Kidney (tissue), 14 donors: ENCODE results near the gene FDXR. TPM values are rescaled to one million over a fixed set of nuclear protein-coding genes. Genes with fewer than 3 reads are reported as not detected.

Source experiments
- DNase-seq, 5 donors: peaks; one replicate each; pipeline ENCODE4 v3.0.0-alpha.2; 2013 to 2020
- FAIRE-seq: peaks from 2 replicates; lab custom pipeline; 2012; peaks lifted over from hg19 to GRCh38; lab: Jason Lieb, UNC
- H3K27ac ChIP-seq, 2 donors: one replicate each; pipeline ENCODE4 v1.7.0; 2013; ENCODE audit warnings: low read depth in 2 of 2, low read length in 2 of 2, inconsistent platforms in 1 of 2
- H3K27me3 ChIP-seq: one replicate; pipeline ENCODE4 v1.7.1; 2013; ENCODE audit warnings: low read length, inconsistent platforms; ENCODE audit not compliant: control insufficient read depth, insufficient read depth
- H3K36me3 ChIP-seq, 3 donors: one replicate each; pipeline versions ENCODE4 v1.7.0 to v1.7.1; 2013; ENCODE audit warnings: low read length in 3 of 3, control low read depth in 1 of 3, inconsistent platforms in 1 of 3; ENCODE audit not compliant: insufficient read depth in 3 of 3, control insufficient read depth in 2 of 3
- H3K4me1 ChIP-seq, 3 donors: one replicate each; pipeline versions ENCODE4 v1.7.0 to v1.7.1; 2013; ENCODE audit warnings: low read length in 3 of 3, inconsistent platforms in 1 of 3, low read depth in 1 of 3; ENCODE audit not compliant: control insufficient read depth in 2 of 3, insufficient read depth in 2 of 3
- H3K4me3 ChIP-seq, 3 donors: one replicate each; pipeline versions ENCODE4 v1.7.0 to v1.8.1; 2013; ENCODE audit warnings: low read length in 3 of 3, control low read depth in 1 of 3, inconsistent platforms in 1 of 3
- H3K9ac ChIP-seq, 3 donors: one replicate each; pipeline versions ENCODE4 v1.7.0 to v1.7.1; 2013; ENCODE audit warnings: low read length in 3 of 3, control low read depth in 1 of 3, inconsistent platforms in 1 of 3
- H3K9me3 ChIP-seq, 3 donors: one replicate each; pipeline versions ENCODE4 v1.7.0 to v1.7.1; 2013; ENCODE audit warnings: low read length in 3 of 3, control low read depth in 1 of 3, inconsistent platforms in 1 of 3; ENCODE audit not compliant: control insufficient read depth in 2 of 3, insufficient read depth in 1 of 3
- intact Hi-C: fragments of 100-400 bp; cut with DNase I; formaldehyde crosslinking; loops from one replicate; pipeline ENCODE4 v1.11.1; 2022
- polyA plus RNA-seq: library from polyadenylated mRNA; stranded (reverse); fragments of 350-450 nt; fragmentation: Illumina TruSeq; extraction: RNeasy Lipid Tissue Mini Kit (QIAGEN cat#74804); gene quantifications from one replicate; pipeline ENCODE4 v1.2.3, GENCODE V29; 2014; ENCODE audit warnings: low read depth, low replicate concordance; ENCODE audit not compliant: insufficient read depth
- total RNA-seq: library from RNA; stranded (reverse); fragmentation: NEBNext Ultra II Directional; extraction: Animal tissue kit (Norgen Biotek cat#: 25700); gene quantifications from one replicate; pipeline ENCODE4 v1.2.1, GENCODE V29; 2021
- TF ChIP-seq, protein P1 (sequence below): IDR thresholded peaks from 3 replicates; pipeline ENCODE4 v1.5.1; 2012; ENCODE audit warnings: mild to moderate bottlenecking, moderate library complexity, borderline replicate concordance; ENCODE audit not compliant: insufficient read depth; ENCODE audit errors: extremely low read depth
- donor health status: control.
- donor health status: control.
- donor health status: control.
- donor health status: control.
- donor health status: control.
- donor health status: DM: yes; HTN: yes; CAD: no.
- donor health status: Normal renal cell carcinoma (clear cell type).

The FDXR gene
- total and polyA plus RNA-seq, 2 donors from 2014 or later, result 9.0 to 15.2 TPM

DNA sequence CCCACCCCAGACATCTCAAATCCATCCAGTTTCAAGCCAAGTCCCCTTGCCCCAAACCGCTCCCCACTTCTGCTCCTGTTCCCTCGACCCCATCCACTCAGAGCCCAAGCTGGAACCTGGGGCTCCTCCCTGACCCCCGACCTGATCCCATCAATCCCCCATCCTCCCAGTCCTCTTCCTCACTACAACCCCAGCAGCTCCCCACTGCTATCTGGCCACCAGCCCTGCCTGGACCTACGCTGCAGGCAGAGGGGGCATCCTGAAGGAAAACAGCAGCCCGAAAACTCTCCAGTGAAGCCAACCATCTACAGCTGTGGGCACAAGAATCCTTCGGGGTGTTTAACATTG is 3.9 kb downstream of the FDXR start:
- no peaks in the 10 kb centered on the region for H3K27me3 ChIP-seq
- no peak overlapping the region for H3K9ac ChIP-seq
- FAIRE-seq (no peak), DNase-seq (no peak)
- intact Hi-C loops, result loop anchor here (10.0 kb wide), 1 partner anchor 124 kb away; the partner anchor contains the start of gene NHERF1
- TF ChIP-seq, protein P1, sequence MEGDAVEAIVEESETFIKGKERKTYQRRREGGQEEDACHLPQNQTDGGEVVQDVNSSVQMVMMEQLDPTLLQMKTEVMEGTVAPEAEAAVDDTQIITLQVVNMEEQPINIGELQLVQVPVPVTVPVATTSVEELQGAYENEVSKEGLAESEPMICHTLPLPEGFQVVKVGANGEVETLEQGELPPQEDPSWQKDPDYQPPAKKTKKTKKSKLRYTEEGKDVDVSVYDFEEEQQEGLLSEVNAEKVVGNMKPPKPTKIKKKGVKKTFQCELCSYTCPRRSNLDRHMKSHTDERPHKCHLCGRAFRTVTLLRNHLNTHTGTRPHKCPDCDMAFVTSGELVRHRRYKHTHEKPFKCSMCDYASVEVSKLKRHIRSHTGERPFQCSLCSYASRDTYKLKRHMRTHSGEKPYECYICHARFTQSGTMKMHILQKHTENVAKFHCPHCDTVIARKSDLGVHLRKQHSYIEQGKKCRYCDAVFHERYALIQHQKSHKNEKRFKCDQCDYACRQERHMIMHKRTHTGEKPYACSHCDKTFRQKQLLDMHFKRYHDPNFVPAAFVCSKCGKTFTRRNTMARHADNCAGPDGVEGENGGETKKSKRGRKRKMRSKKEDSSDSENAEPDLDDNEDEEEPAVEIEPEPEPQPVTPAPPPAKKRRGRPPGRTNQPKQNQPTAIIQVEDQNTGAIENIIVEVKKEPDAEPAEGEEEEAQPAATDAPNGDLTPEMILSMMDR, result no peak
- no peak overlapping the region for H3K27ac ChIP-seq
- H3K4me1 ChIP-seq, result peaks cover 0 to 9% (median 4%) of the 10 kb centered on the region in 3 donors
- no peak overlapping the region for H3K4me3 ChIP-seq
- H3K9me3 ChIP-seq, result no peaks in the 10 kb centered on the region
- no peaks in the 10 kb centered on the region for H3K36me3 ChIP-seq

DNA sequence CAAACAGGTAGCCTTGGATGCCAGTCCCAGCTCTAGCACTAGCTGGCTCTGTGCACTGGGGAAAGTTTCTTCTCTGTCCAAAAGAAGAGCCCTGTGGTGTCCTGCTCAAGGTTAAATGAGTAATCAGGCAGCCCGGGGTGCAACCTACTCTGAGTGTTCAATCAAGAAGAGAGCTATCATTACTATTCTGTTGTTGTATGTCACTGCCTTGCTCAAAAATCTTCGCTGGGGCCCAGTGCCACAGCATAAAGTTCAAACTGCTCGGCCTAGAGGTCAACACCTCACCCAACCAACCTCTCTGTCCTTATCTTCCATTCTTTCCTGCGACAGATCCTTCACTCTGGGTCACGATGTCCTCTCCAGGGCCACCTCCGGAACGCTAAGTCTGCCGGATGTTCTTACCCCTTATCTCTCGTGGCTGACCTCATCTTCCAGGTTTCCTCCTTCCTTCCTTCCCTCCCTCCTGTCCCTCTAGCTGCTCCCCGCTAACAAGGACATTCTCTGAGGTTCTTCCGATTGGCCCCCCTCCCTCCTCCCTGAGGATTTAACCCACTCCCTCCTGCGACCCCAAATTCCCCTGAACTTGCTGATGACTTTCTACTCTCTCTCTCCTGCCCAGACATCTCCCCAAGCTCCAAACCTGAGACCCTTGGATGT is 4.4 kb downstream of the FDXR start:
- intact Hi-C loops, result loop anchor here (10.0 kb wide), 1 partner anchor 124 kb away; the partner anchor contains the start of gene NHERF1
- Histone ChIP-seq H3K4me3 (no peak overlapping the region), H3K9ac (no peak overlapping the region), H3K27me3 (no peaks in the 10 kb centered on the region), H3K9me3 (no peaks in the 10 kb centered on the region), H3K27ac (no peak overlapping the region), H3K36me3 (no peaks in the 10 kb centered on the region), H3K4me1 (peaks cover 0 to 9% (median 4%) of the 10 kb centered on the region in 3 donors)
- DNase-seq (no peak), FAIRE-seq (no peak)
- TF ChIP-seq, protein P1, result no peak

DNA sequence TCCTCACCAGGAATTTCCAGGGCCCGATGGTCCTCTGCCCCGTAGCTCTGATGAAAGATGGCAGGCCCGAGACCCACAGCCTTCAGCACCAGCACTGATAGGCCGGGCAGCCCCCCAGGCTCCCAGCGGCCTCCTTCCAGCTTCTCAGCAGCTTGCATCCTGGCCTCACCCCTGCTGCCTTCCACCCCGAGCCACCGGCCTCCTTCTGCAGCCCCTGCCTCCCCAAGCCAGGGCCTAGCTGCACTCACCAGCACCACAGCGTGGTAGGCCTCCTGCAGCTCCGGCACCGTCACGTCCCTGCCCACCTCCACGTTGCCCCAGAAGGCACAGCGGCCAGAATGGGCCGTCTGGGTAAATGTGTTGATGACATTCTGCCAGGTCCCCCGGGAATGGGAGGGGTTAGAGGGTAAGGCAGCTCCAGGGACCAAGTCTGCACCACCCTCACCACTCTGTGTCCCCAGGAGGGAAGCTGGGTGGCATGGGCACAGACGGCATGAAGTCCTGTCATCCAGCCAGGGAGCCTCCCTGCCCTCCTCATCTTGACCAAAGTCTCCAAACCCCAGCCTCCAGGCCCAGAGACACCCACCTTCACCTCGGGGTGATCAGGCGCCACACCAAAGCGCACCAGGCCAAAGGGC is 6.5 kb downstream of the FDXR start:
- no peaks in the 10 kb centered on the region for H3K9me3 ChIP-seq
- H3K27me3 ChIP-seq, result no peaks in the 10 kb centered on the region
- TF ChIP-seq, protein P1, result no peak
- intact Hi-C loops, result loop anchor here (10.0 kb wide), 1 partner anchor 122 kb away; the partner anchor contains the start of gene NHERF1
- H3K9ac ChIP-seq, result no peak overlapping the region
- no peaks in the 10 kb centered on the region for H3K36me3 ChIP-seq
- FAIRE-seq (no peak), DNase-seq (no peak)
- H3K4me1 ChIP-seq, result peaks cover 0 to 5% (median 2%) of the 10 kb centered on the region in 3 donors
- H3K27ac ChIP-seq, result no peak overlapping the region
- H3K4me3 ChIP-seq, result no peak overlapping the region
